Kidney (tissue), 14 donors: ENCODE data around the gene TMEM144. TPM values are rescaled to one million over a fixed set of nuclear protein-coding genes. Genes with fewer than 3 reads are reported as not detected.

Experiments used
- DNase-seq, 5 donors: peaks; one replicate each; pipeline ENCODE4 v3.0.0-alpha.2; 2013 to 2020
- FAIRE-seq: peaks from 2 replicates; lab custom pipeline; 2012; peaks lifted over from hg19 to GRCh38; lab: Jason Lieb, UNC
- H3K27ac ChIP-seq, 2 donors: one replicate each; pipeline ENCODE4 v1.7.0; 2013; ENCODE audit warnings: low read depth in 2 of 2, low read length in 2 of 2, inconsistent platforms in 1 of 2
- H3K27me3 ChIP-seq: one replicate; pipeline ENCODE4 v1.7.1; 2013; ENCODE audit warnings: low read length, inconsistent platforms; ENCODE audit not compliant: control insufficient read depth, insufficient read depth
- H3K36me3 ChIP-seq, 3 donors: one replicate each; pipeline versions ENCODE4 v1.7.0 to v1.7.1; 2013; ENCODE audit warnings: low read length in 3 of 3, control low read depth in 1 of 3, inconsistent platforms in 1 of 3; ENCODE audit not compliant: insufficient read depth in 3 of 3, control insufficient read depth in 2 of 3
- H3K4me1 ChIP-seq, 3 donors: one replicate each; pipeline versions ENCODE4 v1.7.0 to v1.7.1; 2013; ENCODE audit warnings: low read length in 3 of 3, inconsistent platforms in 1 of 3, low read depth in 1 of 3; ENCODE audit not compliant: control insufficient read depth in 2 of 3, insufficient read depth in 2 of 3
- H3K4me3 ChIP-seq, 3 donors: one replicate each; pipeline versions ENCODE4 v1.7.0 to v1.8.1; 2013; ENCODE audit warnings: low read length in 3 of 3, control low read depth in 1 of 3, inconsistent platforms in 1 of 3
- H3K9ac ChIP-seq, 3 donors: one replicate each; pipeline versions ENCODE4 v1.7.0 to v1.7.1; 2013; ENCODE audit warnings: low read length in 3 of 3, control low read depth in 1 of 3, inconsistent platforms in 1 of 3
- H3K9me3 ChIP-seq, 3 donors: one replicate each; pipeline versions ENCODE4 v1.7.0 to v1.7.1; 2013; ENCODE audit warnings: low read length in 3 of 3, control low read depth in 1 of 3, inconsistent platforms in 1 of 3; ENCODE audit not compliant: control insufficient read depth in 2 of 3, insufficient read depth in 1 of 3
- CTCF ChIP-seq: IDR thresholded peaks from 3 replicates; pipeline ENCODE4 v1.5.1; 2012; ENCODE audit warnings: mild to moderate bottlenecking, moderate library complexity, borderline replicate concordance; ENCODE audit not compliant: insufficient read depth; ENCODE audit errors: extremely low read depth
- intact Hi-C: fragments of 100-400 bp; cut with DNase I; formaldehyde crosslinking; loops from one replicate; pipeline ENCODE4 v1.11.1; 2022
- polyA plus RNA-seq: library from polyadenylated mRNA; stranded (reverse); fragments of 350-450 nt; fragmentation: Illumina TruSeq; extraction: RNeasy Lipid Tissue Mini Kit (QIAGEN cat#74804); gene quantifications from one replicate; pipeline ENCODE4 v1.2.3, GENCODE V29; 2014; ENCODE audit warnings: low read depth, low replicate concordance; ENCODE audit not compliant: insufficient read depth
- total RNA-seq: library from RNA; stranded (reverse); fragmentation: NEBNext Ultra II Directional; extraction: Animal tissue kit (Norgen Biotek cat#: 25700); gene quantifications from one replicate; pipeline ENCODE4 v1.2.1, GENCODE V29; 2021
- donor health status: control.
- donor health status: control.
- donor health status: control.
- donor health status: control.
- donor health status: control.
- donor health status: DM: yes; HTN: yes; CAD: no.
- donor health status: Normal renal cell carcinoma (clear cell type).

TMEM144 gene
- total and polyA plus RNA-seq, 2 donors from 2014 or later = 3.3 to 9.8 TPM

GRCh38 chr4:158208963-158209640 is 1.2 kb upstream of the TMEM144 start:
- no peak for FAIRE-seq
- Histone ChIP-seq H3K27ac (no peak overlapping the region), H3K4me1 (peaks cover 2 to 6% (median 5%) of the 10 kb centered on the region in 3 donors), H3K9ac (no peak overlapping the region), H3K9me3 (no peaks in the 10 kb centered on the region), H3K4me3 (no peak overlapping the region), H3K27me3 (no peaks in the 10 kb centered on the region), H3K36me3 (no peaks in the 10 kb centered on the region)
- intact Hi-C loops = no loop called here
- DNase-seq = peak in 1 of 5 donors; percentile 9
- TF ChIP-seq CTCF = no peak

GRCh38 chr4:158211222-158211621 is 936 bp downstream of the TMEM144 start:
- H3K27ac ChIP-seq = no peak overlapping the region
- H3K36me3 ChIP-seq = no peaks in the 10 kb centered on the region
- H3K4me1 ChIP-seq = peaks cover 2 to 6% (median 5%) of the 10 kb centered on the region in 3 donors
- FAIRE-seq (no peak), DNase-seq (peak in 1 of 5 donors; percentile 16)
- H3K27me3 ChIP-seq = no peaks in the 10 kb centered on the region
- TF ChIP-seq CTCF = no peak
- H3K9ac ChIP-seq = peak overlapping the region in 1 of 3 donors; percentile 51
- H3K4me3 ChIP-seq = peak overlapping the region; percentile 5 to 80 (median 79)
- no peaks in the 10 kb centered on the region for H3K9me3 ChIP-seq
- intact Hi-C loops = no loop called here

- H3K4me1 ChIP-seq = peaks cover 2 to 6% (median 5%) of the 10 kb centered on the region in 3 donors
Measured at GRCh38 chr4:158213466-158213865, 3.2 kb downstream of the TMEM144 start.

More at GRCh38 chr4:158213466-158213865, 3.2 kb downstream of the TMEM144 start:
- H3K27ac ChIP-seq = no peak overlapping the region
- no peak for FAIRE-seq
- H3K27me3 ChIP-seq = no peaks in the 10 kb centered on the region
- intact Hi-C loops = no loop called here
- H3K9ac ChIP-seq = no peak overlapping the region
- peak in 1 of 5 donors; percentile 9 for DNase-seq
- no peaks in the 10 kb centered on the region for H3K36me3 ChIP-seq
- no peak overlapping the region for H3K4me3 ChIP-seq
- H3K9me3 ChIP-seq = no peaks in the 10 kb centered on the region
- no peak for TF ChIP-seq CTCF
